C4-2B (cell line): ENCODE data around the gene CUEDC1.

Experiments used
- ZFX ChIP-seq: fragments of 450-650 bp; IDR thresholded peaks from 2 replicates; pipeline ENCODE4 v1.6.1; 2017
- TF ChIP-seq, protein P1 (sequence below): fragments of 450-650 bp; conservative IDR thresholded peaks from 2 replicates; pipeline ENCODE4 v1.5.1; 2017; ENCODE audit warnings: mild to moderate bottlenecking

DNA sequence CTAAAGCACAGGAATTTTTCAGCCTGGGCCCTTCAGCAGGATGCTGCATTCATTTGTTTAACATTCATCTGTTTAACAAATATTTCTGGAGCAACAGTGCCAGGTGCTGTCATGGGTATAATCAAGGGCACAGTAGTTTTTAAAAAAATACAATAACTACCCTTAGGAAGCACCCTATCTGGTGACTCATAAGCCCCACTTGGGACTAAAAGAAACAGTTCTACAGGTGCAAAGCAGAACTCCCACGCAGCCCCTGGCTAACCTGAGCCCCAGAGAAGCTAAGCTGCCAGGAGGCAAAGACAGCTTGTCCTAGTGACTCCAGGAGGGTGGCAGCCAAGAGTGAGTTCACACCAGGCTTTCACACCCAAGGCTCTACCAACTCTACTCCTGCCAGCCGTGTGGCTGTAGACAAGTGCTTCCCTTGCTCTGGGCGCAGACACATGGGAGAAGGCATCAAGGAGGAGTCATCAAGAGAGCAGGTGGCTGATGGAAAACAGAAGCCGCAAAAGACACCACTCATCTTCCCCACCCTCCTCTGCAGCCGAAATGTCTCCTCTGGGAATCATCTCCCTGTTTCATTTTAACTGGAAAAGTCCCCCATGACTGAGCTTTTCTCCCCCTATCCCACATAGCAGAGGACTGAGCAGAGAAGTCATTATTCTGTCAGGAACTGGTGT lies 14.4 kb downstream of the CUEDC1 start:
- TF ChIP-seq, protein P1, sequence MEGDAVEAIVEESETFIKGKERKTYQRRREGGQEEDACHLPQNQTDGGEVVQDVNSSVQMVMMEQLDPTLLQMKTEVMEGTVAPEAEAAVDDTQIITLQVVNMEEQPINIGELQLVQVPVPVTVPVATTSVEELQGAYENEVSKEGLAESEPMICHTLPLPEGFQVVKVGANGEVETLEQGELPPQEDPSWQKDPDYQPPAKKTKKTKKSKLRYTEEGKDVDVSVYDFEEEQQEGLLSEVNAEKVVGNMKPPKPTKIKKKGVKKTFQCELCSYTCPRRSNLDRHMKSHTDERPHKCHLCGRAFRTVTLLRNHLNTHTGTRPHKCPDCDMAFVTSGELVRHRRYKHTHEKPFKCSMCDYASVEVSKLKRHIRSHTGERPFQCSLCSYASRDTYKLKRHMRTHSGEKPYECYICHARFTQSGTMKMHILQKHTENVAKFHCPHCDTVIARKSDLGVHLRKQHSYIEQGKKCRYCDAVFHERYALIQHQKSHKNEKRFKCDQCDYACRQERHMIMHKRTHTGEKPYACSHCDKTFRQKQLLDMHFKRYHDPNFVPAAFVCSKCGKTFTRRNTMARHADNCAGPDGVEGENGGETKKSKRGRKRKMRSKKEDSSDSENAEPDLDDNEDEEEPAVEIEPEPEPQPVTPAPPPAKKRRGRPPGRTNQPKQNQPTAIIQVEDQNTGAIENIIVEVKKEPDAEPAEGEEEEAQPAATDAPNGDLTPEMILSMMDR: no peak
- TF ChIP-seq ZFX: no peak
